ENCODE results near the gene CD83.

CD83 gene

DNA sequence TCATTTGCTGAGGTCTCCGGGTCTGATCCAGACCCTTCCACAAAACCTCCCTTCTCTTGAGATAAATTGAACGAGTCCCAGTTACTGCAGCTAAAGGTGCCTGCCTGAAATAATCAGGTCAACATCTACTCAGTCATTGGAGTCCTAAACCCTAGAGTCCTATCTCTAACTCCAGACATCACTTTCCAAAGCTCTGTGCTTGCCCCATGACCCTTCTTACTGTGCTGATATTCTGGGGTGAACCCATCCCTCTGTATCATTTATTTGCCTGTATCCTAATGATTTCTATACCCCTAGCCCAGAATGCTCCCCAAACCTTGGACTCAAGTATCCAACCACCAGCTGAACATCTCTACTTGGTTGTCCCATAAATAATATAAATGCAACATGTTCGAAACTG lies 35.7 kb downstream of the CD83 start:
- H3K27ac ChIP-seq (replicated peaks), result no peak overlapping the region
- DNase-seq (ENCODE audit: low read depth in 1 of 2, low spot score in 1 of 2), result no peak
- TF ChIP-seq POLR2AphosphoS5 (IDR thresholded peaks at IDR 0.05; ENCODE audit: low read depth), result no peak
- no peak for TF ChIP-seq SPI1 (IDR thresholded peaks at IDR 0.05; ENCODE audit: borderline replicate concordance, low read depth)
- TF ChIP-seq GABPA (IDR thresholded peaks at IDR 0.05; ENCODE audit: low read depth), result no peak
- TF ChIP-seq CTCF (IDR thresholded peaks at IDR 0.05; ENCODE audit: insufficient read depth, low read length), result no peak
- no peak for TF ChIP-seq REST (IDR thresholded peaks at IDR 0.05; ENCODE audit: insufficient replicate concordance, low read depth)
- H3K27me3 ChIP-seq (ENCODE audit: insufficient read depth, poor library complexity, severe bottlenecking), result no peaks in the 10 kb centered on the region
- H3K4me3 ChIP-seq (replicated peaks; ENCODE audit: insufficient read depth, low read length), result no peak overlapping the region

DNA sequence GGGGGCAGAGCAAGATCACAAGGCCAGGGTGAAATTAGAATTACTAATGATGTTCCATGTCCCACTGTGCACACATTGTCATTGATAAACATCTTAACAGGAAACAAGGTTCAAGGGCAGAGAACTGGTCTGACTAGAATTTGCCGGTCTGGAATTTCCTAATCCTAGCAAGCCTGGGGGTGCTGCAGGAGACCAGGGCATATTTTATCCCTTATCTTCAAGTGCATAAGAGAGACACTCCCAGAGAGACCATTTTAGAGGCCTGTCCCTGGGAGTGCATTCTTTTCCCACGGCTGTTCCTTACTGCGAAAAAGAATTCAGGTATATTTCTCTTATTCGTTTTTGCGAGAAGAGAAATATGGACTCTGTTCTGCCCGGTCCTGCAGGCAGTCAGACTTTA lies 41.5 kb downstream of the CD83 start:
- TF ChIP-seq SPI1 (IDR thresholded peaks at IDR 0.05; ENCODE audit: borderline replicate concordance, low read depth), result no peak
- TF ChIP-seq GABPA (IDR thresholded peaks at IDR 0.05; ENCODE audit: low read depth), result no peak
- no peak for TF ChIP-seq CTCF (IDR thresholded peaks at IDR 0.05; ENCODE audit: insufficient read depth, low read length)
- no peak for TF ChIP-seq REST (IDR thresholded peaks at IDR 0.05; ENCODE audit: insufficient replicate concordance, low read depth)
- TF ChIP-seq POLR2AphosphoS5 (IDR thresholded peaks at IDR 0.05; ENCODE audit: low read depth), result no peak
- Histone ChIP-seq H3K27ac (replicated peaks) (no peak overlapping the region), H3K27me3 (ENCODE audit: insufficient read depth, poor library complexity, severe bottlenecking) (no peaks in the 10 kb centered on the region), H3K4me3 (replicated peaks; ENCODE audit: insufficient read depth, low read length) (no peak overlapping the region)
- no peak for DNase-seq (ENCODE audit: low read depth in 1 of 2, low spot score in 1 of 2)

- Histone ChIP-seq H3K27me3 (ENCODE audit: insufficient read depth, poor library complexity, severe bottlenecking) (no peaks in the 10 kb centered on the region), H3K4me3 (replicated peaks; ENCODE audit: insufficient read depth, low read length) (no peak overlapping the region), H3K27ac (replicated peaks) (no peak overlapping the region)
- no peak for DNase-seq (ENCODE audit: low read depth in 1 of 2, low spot score in 1 of 2)
- TF ChIP-seq SPI1 (IDR thresholded peaks at IDR 0.05; ENCODE audit: borderline replicate concordance, low read depth) (no peak), POLR2AphosphoS5 (IDR thresholded peaks at IDR 0.05; ENCODE audit: low read depth) (no peak), REST (IDR thresholded peaks at IDR 0.05; ENCODE audit: insufficient replicate concordance, low read depth) (no peak)
Measured at GRCh38 chr6:14162826-14163225, 45.3 kb downstream of the CD83 start.

- DNase-seq (ENCODE audit: low read depth in 1 of 2, low spot score in 1 of 2), result no peak
- H3K4me3 ChIP-seq (replicated peaks; ENCODE audit: insufficient read depth, low read length), result no peak overlapping the region
- H3K27ac ChIP-seq (replicated peaks), result no peak overlapping the region
- TF ChIP-seq SPI1 (IDR thresholded peaks at IDR 0.05; ENCODE audit: borderline replicate concordance, low read depth), result no peak
- TF ChIP-seq REST (IDR thresholded peaks at IDR 0.05; ENCODE audit: insufficient replicate concordance, low read depth), result no peak
- TF ChIP-seq POLR2AphosphoS5 (IDR thresholded peaks at IDR 0.05; ENCODE audit: low read depth), result no peak
- TF ChIP-seq GABPA (IDR thresholded peaks at IDR 0.05; ENCODE audit: low read depth), result no peak
- TF ChIP-seq CTCF (IDR thresholded peaks at IDR 0.05; ENCODE audit: insufficient read depth, low read length), result no peak
- H3K27me3 ChIP-seq (ENCODE audit: insufficient read depth, poor library complexity, severe bottlenecking), result no peaks in the 10 kb centered on the region
Measured at GRCh38 chr6:14165091-14165490, 47.5 kb downstream of the CD83 start.
